AG20443 (cell line): ENCODE data around the gene MSI2.

ENCODE experiments used
- DNase-seq: peaks from one replicate; pipeline ENCODE4 v3.0.0; 2012; ENCODE audit warnings: low spot score, mixed read lengths

The MSI2 gene

GRCh38 chr17:57506774-57507127 is 250.4 kb downstream of the MSI2 start:
- DNase-seq = no peak

GRCh38 chr17:57507828-57508227 is 251.5 kb downstream of the MSI2 start:
- DNase-seq = no peak

- DNase-seq = no peak
Measured at GRCh38 chr17:57508671-57509070, 252.3 kb downstream of the MSI2 start.

- DNase-seq = no peak
Measured at GRCh38 chr17:57511475-57512123, 255.3 kb downstream of the MSI2 start.

GRCh38 chr17:57512258-57512657 is 255.9 kb downstream of the MSI2 start:
- no peak for DNase-seq

- DNase-seq = no peak
Measured at GRCh38 chr17:57512691-57513090, 256.4 kb downstream of the MSI2 start.

- DNase-seq = no peak
Measured at GRCh38 chr17:57513569-57513968, 257.2 kb downstream of the MSI2 start.

GRCh38 chr17:57514614-57515013 is 258.3 kb downstream of the MSI2 start:
- no peak for DNase-seq

- no peak for DNase-seq
Measured at GRCh38 chr17:57515662-57516211, 259.4 kb downstream of the MSI2 start.

DNA sequence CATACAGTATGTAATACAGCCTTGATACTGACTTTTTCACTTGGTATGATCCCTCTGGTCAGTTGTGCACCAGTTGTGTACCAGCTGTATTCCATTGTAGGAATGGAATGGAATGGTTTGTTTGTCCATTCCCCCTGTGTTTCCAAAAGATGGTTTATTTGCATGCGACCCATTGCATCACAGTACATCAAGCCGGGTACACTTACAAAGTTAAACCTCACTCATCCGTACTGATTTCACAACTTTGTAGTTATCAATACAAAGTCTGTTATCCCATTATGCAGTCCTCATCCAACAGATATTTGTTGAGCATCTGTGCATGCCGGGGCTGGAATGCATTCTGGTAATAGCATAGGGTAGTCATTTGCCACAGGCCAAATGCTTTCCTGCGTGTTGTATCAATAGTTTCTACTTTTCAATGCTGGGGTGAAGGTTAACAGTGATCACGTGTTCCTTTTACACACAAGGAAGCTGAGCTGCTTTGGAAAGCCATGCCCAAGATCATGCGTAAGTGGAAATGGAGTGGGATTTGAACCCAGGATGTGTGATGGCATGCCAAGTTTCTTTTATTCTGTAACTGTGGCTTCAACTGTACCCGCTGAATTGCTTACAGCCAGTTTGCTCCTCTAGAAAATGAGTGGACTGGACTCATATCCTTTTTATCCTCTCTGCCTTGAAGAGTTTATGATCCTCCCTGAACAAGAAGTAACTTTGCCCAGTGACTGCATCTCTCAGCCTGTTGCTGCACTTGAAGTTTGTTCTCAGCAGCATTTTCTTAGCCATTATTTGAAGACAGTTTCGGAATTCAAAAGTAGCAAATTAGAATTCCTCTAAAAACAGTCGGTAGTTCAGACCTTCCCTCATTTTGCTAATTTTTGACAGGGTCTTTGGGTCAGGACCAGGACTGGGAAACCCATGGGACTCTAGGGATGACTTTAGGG is 260.2 kb downstream of the MSI2 start:
- DNase-seq = no peak

DNA sequence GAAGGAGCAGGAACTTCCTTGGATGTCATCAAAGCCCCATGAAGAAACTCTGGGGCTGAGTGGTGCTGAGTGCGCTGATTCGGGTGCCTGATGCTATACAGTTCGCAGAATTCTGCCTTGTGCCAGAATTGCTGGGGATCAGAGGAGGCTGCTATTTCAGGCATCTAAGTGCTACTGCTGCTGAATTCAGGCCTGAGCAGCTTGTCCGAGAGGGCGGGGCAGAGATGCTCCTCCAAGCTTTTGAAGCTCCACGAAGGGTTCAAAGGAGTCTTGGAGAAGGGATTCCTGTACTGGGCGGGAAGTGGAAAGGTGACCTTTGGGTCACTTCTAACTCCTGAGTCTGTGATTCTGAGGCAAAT is 260.9 kb downstream of the MSI2 start:
- DNase-seq = no peak

DNA sequence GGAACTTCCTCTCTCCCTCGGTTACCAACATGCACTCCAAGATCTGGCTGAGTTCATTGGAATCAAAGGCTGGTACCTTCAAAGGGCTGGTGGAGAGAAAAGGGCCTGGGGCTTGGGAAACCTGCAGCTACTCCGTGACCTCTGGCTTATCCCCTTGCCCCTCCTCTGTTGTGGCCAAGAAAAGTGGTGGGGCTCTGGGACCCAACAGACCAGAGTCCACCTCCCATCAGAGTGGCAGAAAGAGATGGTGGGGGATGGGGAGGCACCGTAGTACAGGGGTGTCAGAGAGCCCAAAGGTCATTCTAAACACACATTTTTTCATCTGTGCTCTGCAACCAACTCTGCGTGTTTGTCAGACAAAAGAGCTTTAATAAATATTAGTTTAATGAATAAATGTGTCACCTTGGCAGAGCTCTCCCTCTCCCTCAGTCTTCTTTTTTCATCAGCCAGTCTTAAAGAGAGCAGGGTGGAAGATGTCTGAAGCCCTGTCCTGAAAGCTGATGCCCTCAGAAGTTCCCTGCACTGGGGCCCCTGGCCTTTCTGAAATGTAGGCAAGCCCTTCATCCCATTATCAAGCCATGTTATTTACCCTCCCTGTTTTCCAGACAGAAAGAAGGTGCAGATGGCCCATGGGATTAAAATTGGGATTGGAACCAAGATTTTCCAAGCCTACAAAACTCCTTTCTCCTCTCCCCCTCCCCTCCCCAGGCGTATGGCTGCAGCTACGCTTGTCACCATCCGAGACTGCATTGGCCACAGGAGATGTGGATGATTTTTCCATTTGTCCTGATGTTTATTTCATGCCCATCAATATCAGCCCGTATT is 261.5 kb downstream of the MSI2 start:
- no peak for DNase-seq

DNA sequence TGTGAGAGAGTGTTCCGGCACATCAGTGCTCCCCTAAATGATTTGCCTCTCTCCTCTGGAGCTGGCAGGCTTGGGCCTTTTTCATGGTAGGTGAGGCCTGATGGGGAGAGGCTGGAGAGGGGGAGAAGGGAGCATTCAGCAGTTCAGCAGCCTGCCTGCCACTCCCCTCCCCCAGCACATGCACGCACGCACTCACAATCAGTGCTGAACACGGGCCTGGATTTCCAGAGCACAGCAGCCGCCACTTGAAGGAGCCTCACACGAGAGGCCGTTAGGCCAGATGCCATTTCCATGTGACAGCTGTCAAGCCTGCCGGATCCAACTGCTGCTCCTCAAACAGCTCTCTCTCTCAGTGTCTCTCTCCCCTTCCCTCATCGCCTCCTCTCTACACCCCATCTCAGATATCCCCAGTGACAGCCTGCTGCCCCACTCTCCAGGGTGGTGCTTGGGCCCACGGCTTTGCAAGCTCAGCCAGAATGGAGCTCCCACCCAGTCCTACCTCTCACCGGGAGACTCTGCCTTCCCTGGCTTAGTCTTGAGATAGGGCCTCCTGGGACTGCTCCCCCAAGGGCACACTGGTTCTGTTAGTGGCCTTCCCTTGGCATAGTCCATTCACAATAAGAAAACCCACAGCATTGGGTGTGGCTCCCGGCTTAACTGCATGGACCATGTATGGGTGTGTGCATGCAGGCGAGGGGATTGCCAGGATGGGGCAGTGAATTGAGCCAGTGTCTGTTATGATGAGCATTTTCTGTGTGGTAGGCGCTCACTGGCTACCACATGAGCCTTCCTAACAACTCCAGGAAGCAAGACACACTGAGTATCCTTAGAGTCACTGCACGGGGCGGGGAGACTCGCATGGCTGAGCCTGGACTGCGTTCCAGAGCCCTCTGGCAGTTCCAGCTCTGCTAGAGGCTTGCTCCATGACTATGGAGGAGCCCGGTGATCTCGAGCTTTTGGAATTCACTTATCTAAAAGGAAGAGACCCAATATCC is 262.6 kb downstream of the MSI2 start:
- peak; percentile 74 for DNase-seq

GRCh38 chr17:57519800-57520199 is 263.5 kb downstream of the MSI2 start:
- no peak for DNase-seq

DNA sequence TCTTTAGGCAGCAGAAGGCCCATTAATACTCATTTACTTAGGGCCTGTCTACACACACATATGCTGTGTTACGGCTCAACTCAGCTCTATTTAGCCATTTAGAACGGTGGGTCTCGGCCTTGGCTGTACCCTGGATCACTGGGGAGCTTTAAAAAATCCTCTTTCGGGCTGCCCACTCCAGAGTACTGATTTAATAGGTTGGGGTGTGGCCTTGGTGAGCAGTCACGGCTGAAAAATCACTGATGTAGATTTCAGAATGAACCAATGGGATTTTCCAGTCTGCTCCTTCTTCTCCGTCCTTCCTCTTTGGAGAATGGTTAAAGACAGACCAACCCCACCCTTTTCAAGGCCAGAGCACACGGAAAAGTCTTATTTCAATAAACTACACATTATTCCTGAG is 265.3 kb downstream of the MSI2 start:
- no peak for DNase-seq

- DNase-seq = no peak
Measured at GRCh38 chr17:57522042-57523005, 266.0 kb downstream of the MSI2 start.

DNA sequence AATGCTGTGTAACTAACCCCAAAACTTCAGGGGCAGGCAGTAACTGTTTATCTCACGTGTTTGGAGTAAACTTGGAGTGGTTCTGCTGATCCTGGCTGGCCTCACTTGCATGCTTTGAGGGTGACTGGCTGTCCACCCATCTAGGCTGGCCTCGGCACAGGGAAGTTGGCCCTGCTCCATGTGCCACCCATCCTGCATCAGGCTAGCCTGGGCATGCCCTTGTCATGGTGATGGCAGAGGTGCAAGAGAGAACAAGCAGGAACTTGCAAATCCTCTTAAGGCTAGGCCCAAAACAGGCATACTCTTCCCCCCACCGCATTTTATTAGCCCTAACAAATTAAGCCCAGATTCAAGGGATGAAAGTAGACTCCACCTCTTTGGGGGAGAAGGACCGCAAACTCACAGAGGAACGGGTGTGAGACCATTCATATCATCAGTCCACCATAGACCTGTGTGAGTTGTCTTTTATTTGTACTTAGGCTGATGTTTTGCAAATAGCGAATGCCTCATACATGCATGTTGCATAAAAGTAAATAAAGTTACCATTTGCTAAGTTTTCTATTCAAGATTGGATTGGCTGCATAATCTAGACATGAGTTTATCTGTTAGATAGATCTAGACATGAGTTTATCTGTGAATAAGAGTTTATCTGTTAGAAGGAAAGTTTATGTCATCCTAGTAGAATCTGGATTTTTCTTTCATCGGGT is 267.8 kb downstream of the MSI2 start:
- DNase-seq = peak; percentile 55

GRCh38 chr17:57524839-57525568 is 268.7 kb downstream of the MSI2 start:
- no peak for DNase-seq
